ENCODE data around the gene NFKBIB.
A peak's percentile ranks its signal among the peaks of the same experiment; 100 is the strongest.
"Not testable (repeated sequence)": the region's sequence is repeated elsewhere in the genome, so short reads cannot be mapped to it uniquely, and the experiment has no call there.

The NFKBIB gene, protein sequence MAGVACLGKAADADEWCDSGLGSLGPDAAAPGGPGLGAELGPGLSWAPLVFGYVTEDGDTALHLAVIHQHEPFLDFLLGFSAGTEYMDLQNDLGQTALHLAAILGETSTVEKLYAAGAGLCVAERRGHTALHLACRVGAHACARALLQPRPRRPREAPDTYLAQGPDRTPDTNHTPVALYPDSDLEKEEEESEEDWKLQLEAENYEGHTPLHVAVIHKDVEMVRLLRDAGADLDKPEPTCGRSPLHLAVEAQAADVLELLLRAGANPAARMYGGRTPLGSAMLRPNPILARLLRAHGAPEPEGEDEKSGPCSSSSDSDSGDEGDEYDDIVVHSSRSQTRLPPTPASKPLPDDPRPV

DNA sequence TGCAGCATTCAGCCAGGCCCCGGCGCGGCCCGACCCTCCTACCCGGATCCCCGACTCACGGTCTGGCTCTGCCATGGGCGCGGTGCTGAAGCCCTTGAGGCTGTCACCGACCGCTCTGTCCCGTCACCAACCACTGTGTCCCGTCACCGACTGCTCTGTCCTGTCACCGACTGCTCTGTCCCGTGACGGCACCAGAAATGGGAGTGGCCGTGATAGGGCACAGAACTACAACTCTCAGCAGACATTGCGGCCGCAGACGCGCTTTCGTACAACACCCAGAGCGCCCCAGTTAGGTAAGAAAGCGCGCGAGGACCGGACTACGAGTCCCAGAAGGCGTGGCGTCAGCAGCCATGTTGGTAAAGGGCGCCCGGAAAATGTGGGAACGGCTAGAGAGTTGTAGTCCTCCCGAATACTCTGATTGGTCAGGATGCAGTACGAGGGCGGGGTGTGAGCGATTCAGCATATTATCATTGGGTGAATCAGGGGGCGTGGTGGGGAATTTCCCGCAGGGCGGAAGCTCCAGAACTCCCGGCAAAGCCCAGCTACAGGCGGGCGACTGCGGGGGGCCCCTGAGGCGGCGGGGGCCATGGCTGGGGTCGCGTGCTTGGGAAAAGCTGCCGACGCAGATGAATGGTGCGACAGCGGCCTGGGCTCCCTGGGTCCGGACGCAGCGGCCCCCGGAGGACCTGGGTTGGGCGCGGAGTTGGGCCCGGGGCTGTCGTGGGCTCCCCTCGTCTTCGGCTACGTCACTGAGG is at the start of gene NFKBIB, which contains the start of gene SIRT2:
Gene NFKBIB, plus strand, starts transcription at position 523 of the 755 bp plus-strand sequence. Its CDS starts 64 bp downstream, at position 587.
Gene SIRT2, minus strand, starts transcription at position 172 of the 755 bp plus-strand sequence. Its CDS starts 97 bp downstream, at position 75.
- peak; percentile 99 for DNase-seq (ENCODE audit: low spot score)
- peak; percentile 96 for FAIRE-seq

DNA sequence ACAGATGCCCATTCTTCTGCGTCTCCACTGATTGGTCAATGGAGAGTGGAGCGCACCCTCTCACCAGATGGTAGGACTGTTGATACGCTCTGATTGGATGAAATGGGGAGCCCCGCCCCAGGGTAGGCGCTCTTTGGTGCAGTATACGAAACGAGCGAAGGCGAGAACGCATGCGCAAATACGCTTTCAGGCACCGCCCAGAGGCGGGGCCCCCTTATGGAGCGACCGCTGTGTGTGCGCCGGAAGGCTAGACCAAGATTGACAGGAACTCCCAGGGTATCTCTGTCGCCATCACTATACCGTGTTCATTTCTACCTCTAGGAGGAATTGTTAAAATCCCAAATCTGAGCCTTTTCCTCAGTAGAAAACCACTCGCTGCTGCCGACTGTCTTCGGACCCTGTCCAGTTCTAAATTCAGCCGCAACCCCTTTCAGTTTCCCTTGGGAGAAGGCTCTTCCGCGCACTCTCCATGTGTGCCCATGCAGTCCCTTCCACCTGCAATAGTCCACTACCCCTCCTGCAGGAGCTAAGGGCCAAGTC is 49.3 kb upstream of the NFKBIB start:
- DNase-seq (ENCODE audit: low spot score), result peak; percentile 97
- no peak for FAIRE-seq

DNA sequence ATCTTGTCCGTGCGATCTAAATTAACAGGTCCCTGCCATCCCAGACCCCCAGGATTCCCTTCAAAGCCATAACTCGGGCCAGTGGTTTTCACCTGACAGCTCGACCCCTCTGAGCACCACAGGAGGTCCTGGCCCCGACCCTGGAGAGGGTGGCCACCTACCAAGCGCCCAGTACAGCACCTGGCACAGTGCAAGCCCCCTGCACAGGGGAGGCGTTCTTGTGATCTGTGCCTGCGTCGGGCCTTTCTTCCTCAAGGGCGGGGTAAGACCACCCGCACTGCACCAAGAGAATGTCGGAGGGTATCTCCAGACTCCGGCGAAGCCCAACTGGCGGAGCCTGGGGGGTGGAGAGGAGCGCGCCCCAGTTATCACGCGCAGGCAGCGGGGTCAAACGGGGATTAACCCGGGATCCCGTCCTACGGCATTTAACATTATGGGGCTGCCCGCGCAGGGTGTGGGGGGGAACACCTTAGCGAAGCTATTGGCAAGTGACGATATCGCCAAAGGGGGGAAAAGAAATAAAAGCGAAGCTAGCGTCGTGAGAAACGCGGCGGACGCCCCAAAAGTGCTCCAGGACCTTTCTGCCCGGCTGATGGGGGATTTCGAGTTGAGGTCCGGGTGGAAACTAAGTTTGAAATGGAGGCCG is 48.7 kb upstream of the NFKBIB start:
- DNase-seq (ENCODE audit: low spot score) (no peak), FAIRE-seq (no peak)

- DNase-seq (ENCODE audit: low spot score), result peak; percentile 92
- peak; percentile 46 for FAIRE-seq
These were observed 48.0 kb upstream of the NFKBIB start for GRCh38 chr19:38851622-38852230.

- DNase-seq (ENCODE audit: low spot score) (peak; percentile 35), FAIRE-seq (no peak)
These were observed 47.3 kb upstream of the NFKBIB start for GRCh38 chr19:38852231-38853044.

DNA sequence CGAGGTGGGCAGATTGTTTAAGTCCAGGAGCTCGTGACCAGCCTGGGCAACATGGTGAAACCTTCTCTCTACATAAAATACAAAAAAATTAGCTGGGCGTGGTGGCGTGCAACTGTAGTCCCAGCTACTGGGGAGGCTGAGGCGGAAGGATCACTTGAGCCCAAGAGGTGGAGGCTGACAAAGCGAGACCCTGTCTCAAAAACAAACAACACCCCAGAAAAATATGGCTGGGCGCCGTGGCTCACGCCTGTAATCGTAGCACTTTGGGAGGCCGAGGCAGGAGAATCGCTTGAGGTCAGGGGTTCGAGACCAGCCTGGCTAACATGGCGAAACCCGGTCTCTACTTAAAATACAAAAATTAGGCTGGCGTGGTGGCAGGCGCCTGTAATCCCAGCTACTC is 46.6 kb upstream of the NFKBIB start:
- no peak for FAIRE-seq
- DNase-seq (ENCODE audit: low spot score), result no peak

DNA sequence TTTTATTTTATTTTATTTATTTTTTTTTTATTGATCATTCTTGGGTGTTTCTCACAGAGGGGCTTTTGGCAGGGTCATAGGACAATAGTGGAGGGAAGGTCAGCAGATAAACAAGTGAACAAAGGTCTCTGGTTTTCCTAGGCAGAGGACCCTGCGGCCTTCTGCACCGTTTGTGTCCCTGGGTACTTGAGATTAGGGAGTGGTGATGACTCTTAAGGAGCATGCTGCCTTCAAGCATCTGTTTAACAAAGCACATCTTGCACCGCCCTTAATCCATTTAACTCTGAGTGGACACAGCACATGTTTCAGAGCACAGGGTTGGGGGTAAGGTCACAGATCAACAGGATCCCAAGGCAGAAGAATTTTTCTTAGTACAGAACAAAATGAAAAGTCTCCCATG is 44.8 kb upstream of the NFKBIB start:
- not testable (repeated sequence) for DNase-seq (ENCODE audit: low spot score); FAIRE-seq

DNA sequence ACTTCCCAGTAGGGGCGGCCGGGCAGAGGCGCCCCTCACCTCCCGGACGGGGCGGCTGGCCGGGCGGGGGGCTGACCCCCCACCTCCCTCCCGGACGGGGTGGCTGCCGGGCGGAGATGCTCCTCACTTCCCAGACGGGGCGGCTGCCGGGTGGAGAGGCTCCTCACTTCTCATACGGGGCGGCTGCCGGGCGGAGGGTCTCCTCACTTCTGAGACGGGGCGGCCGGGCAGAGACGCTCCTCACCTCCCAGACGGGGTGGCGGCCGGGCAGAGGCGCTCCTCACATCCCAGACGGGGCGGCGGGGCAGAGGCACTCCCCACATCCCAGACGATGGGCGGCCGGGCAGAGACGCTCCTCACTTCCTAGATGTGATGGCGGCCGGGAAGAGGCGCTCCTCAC is 44.0 kb upstream of the NFKBIB start:
- not testable (repeated sequence) for DNase-seq (ENCODE audit: low spot score); FAIRE-seq

- no peak for FAIRE-seq
- no peak for DNase-seq (ENCODE audit: low spot score)
These were observed 43.0 kb upstream of the NFKBIB start for GRCh38 chr19:38856813-38857212.

DNA sequence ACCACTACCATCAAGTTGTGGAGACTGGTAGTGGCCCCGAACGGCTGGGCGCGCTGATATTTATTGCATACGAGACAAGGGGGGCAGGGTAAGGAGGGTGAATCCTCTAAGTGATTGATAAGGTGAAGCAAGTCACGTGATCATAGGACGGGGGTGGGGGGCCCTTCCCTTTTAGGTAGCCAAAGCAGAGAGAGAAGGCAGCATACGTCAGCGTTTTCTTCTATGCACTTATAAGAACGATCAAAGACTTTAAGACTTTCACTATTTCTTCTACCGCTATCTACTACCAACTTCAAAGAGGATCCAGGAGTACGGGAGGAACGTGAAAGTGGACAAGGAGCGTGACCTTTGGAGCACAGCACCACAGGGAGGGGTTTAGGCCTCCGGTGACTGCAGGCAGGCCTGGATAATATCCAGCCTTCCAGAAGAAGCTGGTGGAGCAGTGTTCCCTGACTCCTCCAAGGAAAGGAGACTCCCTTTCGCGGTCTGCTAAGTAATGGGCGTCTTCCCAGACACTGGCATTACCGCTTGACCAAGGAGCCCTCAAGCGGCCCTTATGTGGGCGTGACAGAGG is 40.1 kb upstream of the NFKBIB start:
- not testable (repeated sequence) for DNase-seq (ENCODE audit: low spot score); FAIRE-seq

DNA sequence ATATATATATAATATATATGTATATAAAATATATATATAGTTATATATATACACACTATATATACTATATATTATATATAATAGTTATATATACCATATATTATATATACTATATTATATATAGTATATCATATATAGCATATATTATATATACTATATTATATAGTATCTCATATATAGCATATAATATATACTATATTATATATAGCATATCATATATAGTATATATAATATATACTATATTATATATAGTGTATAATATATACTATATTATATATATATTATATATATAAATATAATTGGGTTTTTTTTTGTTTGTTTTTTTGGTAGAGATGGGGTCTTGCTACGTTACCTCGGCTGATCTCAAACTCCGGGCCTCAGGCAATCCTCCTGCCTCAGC is 38.4 kb upstream of the NFKBIB start:
- DNase-seq (ENCODE audit: low spot score) (no peak), FAIRE-seq (no peak)

DNA sequence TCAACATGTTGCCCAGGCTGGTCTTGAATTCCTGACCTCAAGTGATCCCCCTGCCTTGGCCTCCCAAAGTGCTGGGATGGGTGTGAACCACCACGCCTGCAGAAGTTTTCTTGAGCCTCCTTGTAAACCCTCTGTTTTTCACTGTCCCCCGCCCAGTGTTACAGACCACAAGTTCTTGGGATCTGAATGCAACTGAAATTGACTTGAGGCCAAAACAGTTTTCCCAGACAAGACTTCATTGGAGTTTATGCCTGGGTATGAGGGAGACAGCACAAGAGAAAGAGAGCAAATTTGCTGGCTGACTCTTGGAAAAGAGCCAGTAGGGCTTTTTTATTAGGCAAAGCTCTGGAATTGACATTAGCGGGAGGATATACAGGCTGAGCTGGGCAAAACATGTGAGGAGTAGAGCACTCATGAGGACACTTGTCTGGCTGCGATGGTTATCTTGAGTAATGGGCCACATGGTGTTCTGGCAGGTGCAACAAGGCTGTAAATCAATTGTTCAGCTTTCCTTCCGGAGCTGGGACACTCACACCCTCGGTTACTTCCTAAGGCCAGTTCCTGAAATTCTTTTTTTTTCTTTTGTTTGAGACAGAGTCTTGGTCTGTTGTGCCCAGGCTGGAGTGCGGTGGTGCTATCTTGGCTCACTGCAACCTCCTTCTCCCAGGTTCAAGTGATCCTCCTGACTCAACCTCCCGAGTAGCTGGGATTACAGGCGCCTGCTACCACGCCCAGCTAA is 37.3 kb upstream of the NFKBIB start:
- DNase-seq (ENCODE audit: low spot score), result no peak
- no peak for FAIRE-seq

GRCh38 chr19:38867171-38867780 is 32.5 kb upstream of the NFKBIB start:
- FAIRE-seq (no peak), DNase-seq (ENCODE audit: low spot score) (no peak)

DNA sequence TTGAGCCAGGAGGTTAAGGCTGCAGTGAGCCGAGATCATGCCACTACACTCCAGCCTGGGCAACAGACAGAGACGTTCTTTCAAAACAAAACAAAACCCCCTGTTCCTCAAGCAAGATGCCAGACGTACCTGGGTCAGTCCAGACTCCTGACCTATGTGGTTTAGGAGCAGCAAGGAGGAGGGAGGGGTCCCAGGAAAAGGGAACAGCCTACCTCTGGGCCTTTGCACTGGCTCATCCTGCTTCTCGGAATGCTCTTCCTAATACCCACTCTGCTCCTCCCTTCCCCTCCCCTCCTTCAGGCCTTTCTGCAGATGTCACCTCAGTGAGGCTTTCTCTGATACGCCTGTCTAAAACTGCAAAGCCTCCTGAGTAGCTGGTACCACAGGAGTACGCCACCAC is 31.2 kb upstream of the NFKBIB start:
- FAIRE-seq (no peak), DNase-seq (ENCODE audit: low spot score) (no peak)

DNA sequence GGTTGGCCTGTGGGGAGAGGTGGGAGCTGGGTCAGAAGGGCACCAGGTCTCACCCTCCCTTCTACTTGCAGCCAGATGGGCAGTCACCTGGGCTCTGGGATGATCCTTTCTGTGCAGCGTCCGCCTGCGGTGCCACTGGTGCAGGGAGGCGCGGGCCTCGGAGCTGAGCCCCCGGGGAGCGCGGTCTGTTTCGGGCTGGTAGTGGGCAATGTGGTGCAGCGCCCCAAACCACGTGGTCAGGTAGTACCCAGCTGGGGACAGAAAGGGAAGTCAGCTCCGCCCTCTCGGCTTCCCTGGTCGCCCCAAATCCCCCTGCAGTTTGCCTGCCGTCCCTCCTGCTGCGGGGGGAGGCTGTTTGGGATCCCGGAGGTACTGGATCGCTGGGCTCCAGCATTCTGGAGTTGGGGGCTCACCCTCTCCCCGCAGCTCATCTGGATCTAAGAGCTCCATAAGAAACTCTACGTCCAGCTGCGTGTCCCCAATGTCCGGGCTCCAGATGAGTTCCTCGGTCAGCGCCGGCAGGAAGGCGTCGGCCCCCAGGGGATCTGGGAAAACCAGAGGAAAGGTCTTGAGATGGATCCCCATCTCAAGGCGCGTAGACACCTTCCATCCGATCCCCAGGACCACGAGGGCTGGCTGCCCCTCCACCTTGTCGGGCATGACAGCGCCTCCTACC is 30.5 kb upstream of the NFKBIB start:
- DNase-seq (ENCODE audit: low spot score) (no peak), FAIRE-seq (no peak)

- peak; percentile 77 for FAIRE-seq
These were observed 29.7 kb upstream of the NFKBIB start for GRCh38 chr19:38869836-38870607.

DNA sequence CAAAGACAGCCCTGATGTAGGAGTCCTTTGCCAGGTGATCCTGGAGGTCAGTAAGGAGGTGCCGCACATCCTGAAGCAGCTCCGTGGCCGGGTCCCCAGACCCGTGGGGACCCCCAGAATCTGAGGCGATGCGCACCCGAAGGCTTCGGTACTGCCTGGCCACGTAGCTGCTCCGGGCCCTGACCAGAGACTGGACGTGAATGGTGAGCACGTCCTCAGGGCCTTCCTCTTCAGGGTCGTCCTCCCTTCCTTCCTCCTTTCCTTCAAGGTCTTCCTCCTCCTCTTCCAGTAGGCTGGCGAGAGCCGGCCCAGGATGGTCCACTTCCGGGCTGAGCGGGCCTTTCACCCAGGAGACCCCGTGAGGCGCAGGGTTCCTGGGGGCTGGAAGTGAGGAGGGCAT is 29.2 kb upstream of the NFKBIB start:
- DNase-seq (ENCODE audit: low spot score) (no peak), FAIRE-seq (no peak)

More at GRCh38 chr19:38869836-38870607, 29.7 kb upstream of the NFKBIB start:
- DNase-seq (ENCODE audit: low spot score), result peak; percentile 70
